HUES6 (cell line): ENCODE measurements around the gene PDXK.
A peak's percentile ranks its signal among the peaks of the same experiment; 100 is the strongest.

Experiments
- H3K27ac ChIP-seq: 2 replicates; pipeline ENCODE4 v1.7.0; 2013; ENCODE audit warnings: low read depth, mild to moderate bottlenecking, low read length, inconsistent platforms
- H3K27me3 ChIP-seq: 2 replicates; pipeline ENCODE4 v1.6.1; 2013; ENCODE audit warnings: low read length; ENCODE audit not compliant: control insufficient read depth, insufficient read depth
- H3K36me3 ChIP-seq: 2 replicates; pipeline ENCODE4 v1.6.1; 2013; ENCODE audit warnings: low read length; ENCODE audit not compliant: control insufficient read depth, insufficient read depth
- H3K4me1 ChIP-seq: 2 replicates; pipeline ENCODE4 v1.6.1; 2013; ENCODE audit warnings: low read length; ENCODE audit not compliant: control insufficient read depth, insufficient read depth
- H3K4me3 ChIP-seq: 2 replicates; pipeline ENCODE4 v1.5.1; 2013; ENCODE audit warnings: low read depth, low read length
- H3K9ac ChIP-seq: one replicate; pipeline ENCODE4 v1.6.1; 2013; ENCODE audit warnings: mild to moderate bottlenecking, low read length
- H3K9me3 ChIP-seq: 2 replicates; pipeline ENCODE4 v1.6.1; 2013; ENCODE audit warnings: low read depth, low read length; ENCODE audit not compliant: control insufficient read depth, insufficient read depth

Gene PDXK

DNA sequence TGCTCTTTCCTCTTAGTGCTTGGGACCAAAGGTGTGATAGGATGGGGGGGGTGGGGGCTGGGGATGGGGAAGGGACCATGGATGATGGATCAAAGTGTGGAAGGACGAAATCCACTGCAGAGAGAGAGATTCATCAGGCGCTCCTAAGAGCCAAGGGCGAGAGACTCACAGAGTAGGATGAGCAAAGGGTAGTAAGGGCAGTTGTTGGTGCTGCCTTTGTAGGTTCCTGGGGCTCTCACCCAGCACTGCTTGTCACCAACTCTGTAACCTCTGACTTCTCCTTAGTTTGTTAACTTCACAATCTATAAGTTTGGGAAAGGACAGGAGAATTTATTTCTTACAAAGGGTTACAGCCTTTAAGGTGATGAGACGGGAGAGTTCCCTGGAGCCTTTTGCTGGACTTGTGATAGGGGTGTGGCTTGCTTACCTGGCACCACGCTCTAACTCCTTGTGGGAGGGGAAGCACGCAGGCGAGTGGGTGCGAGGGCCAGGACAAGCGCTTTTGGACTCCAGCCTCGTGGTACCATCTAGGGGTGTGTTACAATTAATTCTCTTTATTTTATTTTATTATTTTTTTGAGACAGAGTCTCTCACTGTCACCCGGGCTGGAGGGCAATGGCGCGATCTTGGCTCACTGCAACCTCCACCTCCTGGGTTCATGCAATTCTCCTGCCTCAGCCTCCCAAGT, 1.6 kb upstream of the PDXK start:
- Histone ChIP-seq H3K4me3 (no peak overlapping the region), H3K27me3 (peaks cover 19% of the 10 kb centered on the region; the same call in 1 of the 2 replicates), H3K4me1 (peaks cover 18% of the 10 kb centered on the region), H3K27ac (no peak overlapping the region), H3K9me3 (no peaks in the 10 kb centered on the region), H3K9ac (no peak overlapping the region), H3K36me3 (0 out of 2 replicates have a peak, but pooled peaks cover 5% of the 10 kb centered on the region)

DNA sequence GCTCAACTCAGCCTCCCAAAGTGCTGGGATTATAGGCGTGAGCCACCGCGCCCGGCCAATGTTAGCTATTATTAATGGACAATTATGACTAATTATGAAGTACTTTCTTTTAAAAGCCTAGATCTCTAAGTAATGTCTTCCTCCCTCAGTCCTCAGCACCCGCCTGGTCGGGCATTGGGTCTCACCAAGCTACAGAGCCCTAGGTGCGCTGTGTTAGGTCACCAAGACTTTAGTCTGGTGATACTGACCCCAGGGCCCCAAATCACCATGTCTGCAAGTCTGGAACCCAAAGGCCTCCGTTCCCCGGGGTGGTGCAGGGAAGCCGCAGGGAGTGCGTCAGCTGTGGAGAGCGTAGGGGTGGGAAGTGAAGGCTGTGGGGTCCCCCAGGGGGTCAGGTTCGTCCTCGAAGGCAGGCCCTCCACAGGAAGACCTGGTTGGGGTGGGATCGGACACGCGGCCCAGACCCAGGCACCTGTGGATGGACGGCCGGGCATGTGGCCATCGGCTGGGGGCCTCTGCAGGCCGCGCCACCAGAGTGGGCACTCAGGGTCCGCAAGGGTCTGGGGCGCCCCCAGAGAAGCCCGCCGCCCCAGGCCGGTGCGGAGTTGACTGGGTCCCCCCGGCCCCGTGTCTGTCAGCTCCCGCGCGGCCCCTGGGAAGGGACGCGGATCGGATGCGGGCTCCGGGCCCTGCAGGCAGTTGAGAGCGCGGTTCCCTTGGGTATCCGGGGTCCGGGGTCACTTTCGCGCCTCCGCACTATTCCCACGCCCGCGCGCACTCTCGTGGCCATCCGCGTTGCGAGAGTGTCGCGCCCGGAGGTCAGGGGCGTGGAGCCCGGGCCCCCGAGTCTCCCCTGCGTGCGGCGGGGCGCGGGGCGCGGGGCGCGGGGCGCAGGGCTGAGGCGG, 710 bp upstream of the PDXK start:
- Histone ChIP-seq H3K9me3 (no peaks in the 10 kb centered on the region), H3K36me3 (0 out of 2 replicates have a peak, but pooled peaks cover 5% of the 10 kb centered on the region), H3K27me3 (peaks cover 19% of the 10 kb centered on the region; the same call in 1 of the 2 replicates), H3K9ac (peak overlapping the region; percentile 53), H3K27ac (peak overlapping the region; percentile 66), H3K4me3 (peak overlapping the region; percentile 83), H3K4me1 (peaks cover 13% of the 10 kb centered on the region)

DNA sequence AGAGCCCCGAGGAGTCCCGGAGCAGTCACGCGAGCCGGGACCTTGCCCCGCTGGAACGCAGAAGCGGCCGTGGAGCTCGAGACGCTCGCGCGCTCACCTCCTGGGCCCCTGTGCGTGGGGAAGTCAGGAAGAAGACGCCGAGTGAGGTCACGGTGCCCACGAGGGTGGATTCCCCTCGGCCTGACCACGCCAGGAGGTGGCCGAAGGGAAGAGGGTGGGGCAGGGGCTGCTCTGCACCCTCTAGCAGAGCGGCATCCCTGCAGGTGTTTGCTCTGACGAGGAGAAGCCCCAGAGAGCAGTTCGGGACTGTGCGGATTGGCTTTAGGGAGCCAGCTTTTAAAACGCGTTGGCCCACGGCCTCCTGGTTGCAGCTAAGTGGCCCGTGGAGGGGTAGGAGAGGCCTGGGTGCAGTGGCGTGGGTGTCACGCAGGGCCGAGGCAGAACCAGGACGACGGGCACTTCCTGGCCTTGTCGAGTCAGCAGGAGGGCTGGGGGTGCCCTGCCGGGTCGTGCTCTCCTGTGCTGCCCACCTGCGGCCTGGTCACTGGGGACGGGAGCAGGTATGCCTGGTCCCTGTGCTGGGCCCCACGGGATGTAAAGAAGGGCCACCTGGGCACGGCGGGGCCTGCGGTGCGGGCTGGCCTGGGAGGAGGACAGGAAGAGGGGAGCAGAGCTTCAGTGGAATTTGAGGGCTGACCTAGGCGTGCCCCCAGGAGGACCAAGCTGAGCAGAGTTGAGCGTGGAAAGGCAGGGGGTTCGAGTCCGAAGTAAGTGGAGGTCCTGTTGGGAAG, 1.0 kb downstream of the PDXK start:
- no peaks in the 10 kb centered on the region for H3K9me3 ChIP-seq
- H3K4me3 ChIP-seq = peak overlapping the region; percentile 83
- peaks cover 19% of the 10 kb centered on the region; the same call in 1 of the 2 replicates for H3K27me3 ChIP-seq
- H3K27ac ChIP-seq = 0 out of 2 replicates have a peak overlapping the region, but pooled peaks have one; percentile 74
- peak overlapping the region; percentile 89 for H3K9ac ChIP-seq
- peaks cover 13% of the 10 kb centered on the region for H3K4me1 ChIP-seq
- peaks cover 15% of the 10 kb centered on the region; the same call in 1 of the 2 replicates for H3K36me3 ChIP-seq

DNA sequence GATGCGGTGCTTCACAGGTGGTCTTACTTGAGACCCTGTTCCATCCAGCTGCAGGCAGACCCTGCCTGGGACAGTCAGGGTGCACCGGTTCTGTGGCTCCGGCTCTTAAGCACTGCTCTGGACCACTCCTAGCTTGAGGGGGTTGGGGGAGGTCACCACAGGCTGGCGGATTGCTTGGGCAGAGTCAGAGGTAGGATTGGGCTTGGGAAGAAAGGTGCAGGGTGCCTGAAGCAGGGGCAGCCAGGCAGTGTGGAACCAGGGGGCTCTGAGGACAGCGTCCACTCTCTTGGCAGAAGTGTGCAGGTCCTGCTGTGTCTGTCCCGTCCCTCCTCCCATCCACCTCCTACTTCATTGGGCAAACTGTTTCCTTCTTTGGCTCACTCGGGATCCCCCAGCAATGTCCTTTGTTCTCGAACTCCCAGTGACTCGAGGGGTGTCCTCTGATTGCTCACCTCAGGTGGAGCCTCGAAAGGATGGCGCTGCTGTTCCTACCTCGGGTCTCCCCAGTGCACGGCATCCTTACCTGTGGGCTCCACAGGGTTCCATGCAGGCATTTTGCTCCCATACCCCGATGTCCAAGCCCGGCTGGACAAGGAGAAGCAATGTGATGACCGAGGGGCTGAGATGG, 1.7 kb downstream of the PDXK start:
- peaks cover 13% of the 10 kb centered on the region for H3K4me1 ChIP-seq
- peak overlapping the region; percentile 89 for H3K9ac ChIP-seq
- peaks cover 19% of the 10 kb centered on the region; the same call in 1 of the 2 replicates for H3K27me3 ChIP-seq
- peak overlapping the region; percentile 83 for H3K4me3 ChIP-seq
- no peaks in the 10 kb centered on the region for H3K9me3 ChIP-seq
- peaks cover 15% of the 10 kb centered on the region; the same call in 1 of the 2 replicates for H3K36me3 ChIP-seq
- no peak overlapping the region for H3K27ac ChIP-seq

DNA sequence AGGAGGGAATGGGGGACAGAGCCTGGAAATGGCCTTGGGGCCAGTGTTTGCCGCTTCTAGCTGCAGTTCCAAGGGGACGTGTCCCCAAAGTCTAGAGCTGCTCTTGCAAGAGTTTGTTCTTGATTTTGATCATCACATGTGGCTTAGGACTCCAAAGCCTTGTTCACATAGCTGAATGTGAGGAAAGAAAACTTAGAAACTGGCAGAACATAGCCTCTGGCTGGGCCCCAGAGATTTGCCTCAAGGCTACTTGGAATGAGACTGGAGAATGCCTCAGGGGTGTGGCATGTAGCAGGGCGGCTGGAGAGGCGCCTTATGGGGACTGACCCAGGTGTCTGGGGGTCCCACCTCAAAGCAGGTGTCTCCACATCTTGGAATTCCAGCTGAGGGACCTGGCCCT, 2.3 kb downstream of the PDXK start:
- H3K4me1 ChIP-seq = peaks cover 13% of the 10 kb centered on the region
- peak overlapping the region; percentile 83; the same call in 1 of the 2 replicates for H3K4me3 ChIP-seq
- peaks cover 19% of the 10 kb centered on the region; the same call in 1 of the 2 replicates for H3K27me3 ChIP-seq
- no peak overlapping the region for H3K27ac ChIP-seq
- peaks cover 15% of the 10 kb centered on the region; the same call in 1 of the 2 replicates for H3K36me3 ChIP-seq
- no peaks in the 10 kb centered on the region for H3K9me3 ChIP-seq
- H3K9ac ChIP-seq = no peak overlapping the region

DNA sequence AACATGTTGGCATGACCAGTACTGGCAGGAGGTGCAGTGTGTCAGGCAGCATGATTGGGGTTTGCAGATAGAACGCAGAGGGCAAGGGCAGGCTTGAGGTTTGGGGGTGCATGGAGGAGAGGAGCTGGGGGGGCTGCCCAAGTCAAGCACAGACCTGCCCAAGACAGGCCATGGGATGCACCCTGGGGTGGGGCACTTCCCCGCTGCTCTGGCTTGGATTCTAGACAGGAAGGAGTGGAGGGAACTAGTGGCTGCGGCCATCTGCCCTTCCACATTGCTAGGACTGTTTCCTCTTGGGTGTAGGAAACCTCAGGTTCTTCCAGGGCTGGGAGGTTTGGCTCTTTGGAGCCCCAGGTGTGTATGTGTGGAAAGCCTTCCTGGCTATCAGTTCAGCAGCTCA, 3.0 kb downstream of the PDXK start:
- H3K4me3 ChIP-seq = no peak overlapping the region
- peaks cover 15% of the 10 kb centered on the region; the same call in 1 of the 2 replicates for H3K36me3 ChIP-seq
- H3K27me3 ChIP-seq = peaks cover 19% of the 10 kb centered on the region; the same call in 1 of the 2 replicates
- H3K9ac ChIP-seq = no peak overlapping the region
- H3K27ac ChIP-seq = no peak overlapping the region
- H3K9me3 ChIP-seq = no peaks in the 10 kb centered on the region
- H3K4me1 ChIP-seq = peaks cover 13% of the 10 kb centered on the region

DNA sequence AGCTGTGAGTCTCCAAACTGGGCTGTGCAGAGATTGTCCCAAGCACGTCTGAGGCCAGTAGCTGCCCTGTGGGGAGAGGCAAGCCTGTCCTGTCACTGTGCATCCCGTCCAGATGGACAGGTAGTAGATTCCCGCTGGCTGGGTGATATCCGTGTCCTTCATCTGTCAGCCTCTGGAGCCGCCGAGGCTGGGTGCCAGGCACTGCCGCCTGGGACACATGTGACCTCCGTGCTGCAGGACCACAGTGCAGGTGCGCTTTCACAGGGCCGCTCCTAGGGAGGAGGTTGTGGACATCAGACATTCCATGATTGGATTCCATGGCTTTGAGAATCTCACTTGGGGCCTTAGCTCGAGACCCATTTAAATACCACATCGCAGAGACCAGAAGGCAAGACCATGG, 4.7 kb downstream of the PDXK start:
- Histone ChIP-seq H3K4me3 (no peak overlapping the region), H3K4me1 (peaks cover 22% of the 10 kb centered on the region), H3K9ac (no peak overlapping the region), H3K9me3 (no peaks in the 10 kb centered on the region), H3K27me3 (peaks cover 13% of the 10 kb centered on the region; the same call in 1 of the 2 replicates), H3K36me3 (peaks cover 15% of the 10 kb centered on the region; the same call in 1 of the 2 replicates), H3K27ac (no peak overlapping the region)

DNA sequence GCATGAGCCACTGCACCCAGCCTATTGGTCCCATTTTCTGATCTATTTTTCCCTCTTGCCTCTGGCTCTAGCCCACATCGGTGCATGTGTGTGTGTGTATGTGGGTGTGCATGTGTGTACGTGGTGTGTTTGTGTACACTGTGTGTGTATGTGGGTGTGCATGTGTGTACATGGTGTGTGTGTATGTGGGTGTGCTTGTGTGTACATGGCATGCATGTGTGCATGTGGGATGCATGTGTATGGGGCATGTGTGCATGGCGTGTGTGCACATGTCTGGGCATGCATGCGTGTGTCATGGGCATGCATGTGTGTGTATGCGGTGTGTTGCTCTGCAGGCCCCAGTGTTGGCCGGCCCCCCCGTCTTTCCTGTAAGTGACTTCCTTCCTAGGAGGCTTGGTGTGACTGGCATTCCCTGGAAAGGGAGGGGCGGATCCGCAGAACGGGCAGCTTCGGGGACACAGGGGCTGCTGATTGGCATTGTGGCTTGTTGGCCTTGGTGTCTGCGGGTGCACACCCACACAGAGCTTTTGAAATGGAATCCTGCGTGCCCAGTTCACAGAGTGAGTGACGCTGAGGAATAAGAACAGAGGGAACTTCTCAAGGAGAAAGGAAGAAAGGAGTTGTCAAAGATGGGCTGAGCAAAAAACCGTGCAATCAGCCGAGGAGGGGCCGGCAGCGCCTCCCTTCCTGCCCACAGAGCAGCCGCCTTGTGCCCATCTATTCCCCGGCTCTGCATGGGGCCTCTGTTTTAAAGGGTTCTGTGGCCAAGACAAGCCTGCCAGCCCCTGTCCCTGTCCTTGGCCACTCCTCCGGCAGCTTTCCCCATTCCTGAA, 8.0 kb downstream of the PDXK start:
- Histone ChIP-seq H3K4me1 (peaks cover 12% of the 10 kb centered on the region), H3K9me3 (no peaks in the 10 kb centered on the region), H3K9ac (no peak overlapping the region), H3K27ac (no peak overlapping the region), H3K36me3 (peaks cover 10% of the 10 kb centered on the region; the same call in 1 of the 2 replicates), H3K27me3 (no peaks in the 10 kb centered on the region), H3K4me3 (no peak overlapping the region)

DNA sequence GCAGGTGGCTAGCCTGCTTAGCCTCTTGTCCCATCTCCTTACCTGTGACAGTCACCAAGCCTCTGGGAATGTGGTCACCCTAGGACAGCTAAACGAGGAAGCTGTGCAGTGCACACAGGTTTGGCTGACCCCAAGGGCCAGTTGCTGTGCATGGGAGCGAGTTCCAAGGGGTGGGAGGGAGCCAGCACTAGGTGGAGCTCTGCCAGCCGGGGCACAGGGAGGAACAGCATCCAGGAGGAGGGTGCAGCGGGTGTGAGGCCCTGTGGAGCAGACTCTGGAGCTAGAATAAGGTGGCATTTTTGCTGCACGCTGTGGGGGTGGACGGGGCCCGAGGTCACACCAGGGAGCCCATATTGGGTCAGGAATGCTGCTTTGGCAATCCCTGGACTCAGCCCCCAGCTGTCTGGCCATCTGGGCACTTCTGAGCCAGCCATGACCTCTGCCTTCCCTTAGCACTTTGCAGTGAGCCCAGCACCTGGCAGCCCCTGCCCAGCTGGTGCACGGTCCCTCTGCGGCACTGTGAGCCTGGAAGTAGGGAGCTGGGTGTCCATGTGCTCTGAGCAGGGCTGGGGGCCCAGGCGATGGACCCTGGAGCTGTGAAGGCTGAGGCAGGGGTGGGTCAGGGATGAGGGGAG, 8.7 kb downstream of the PDXK start:
- no peaks in the 10 kb centered on the region for H3K27me3 ChIP-seq
- H3K36me3 ChIP-seq = peaks cover 10% of the 10 kb centered on the region; the same call in 1 of the 2 replicates
- peaks cover 12% of the 10 kb centered on the region for H3K4me1 ChIP-seq
- H3K9ac ChIP-seq = peak overlapping the region; percentile 90
- no peaks in the 10 kb centered on the region for H3K9me3 ChIP-seq
- H3K27ac ChIP-seq = peak overlapping the region; percentile 80; the same call in 1 of the 2 replicates
- peak overlapping the region; percentile 77 for H3K4me3 ChIP-seq
